Activated CD4-positive, alpha-beta T cell treated with anti-CD3 and anti-CD28 coated beads for 1 hour (primary cell): ENCODE results near the gene TMEM214.

ENCODE experiments used
- DNase-seq: peaks from one replicate; pipeline ENCODE4 v3.0.0-alpha.2; 2020

Gene TMEM214

GRCh38 chr2:27042159-27042661 is 9.4 kb downstream of the TMEM214 start:
- no peak for DNase-seq

- DNase-seq: no peak
Measured at GRCh38 chr2:27042985-27043634, 10.3 kb downstream of the TMEM214 start.

GRCh38 chr2:27049422-27050280 is 16.9 kb downstream of the TMEM214 start:
- peak; percentile 41 for DNase-seq

- DNase-seq: peak; percentile 90
Measured at GRCh38 chr2:27050281-27050995, 17.7 kb downstream of the TMEM214 start.

GRCh38 chr2:27050996-27051901 is 18.5 kb downstream of the TMEM214 start, which contains the start of gene AGBL5:
Gene AGBL5, plus strand, starts transcription at chr2:27051668. Its CDS starts 1,291 bp downstream, at chr2:27052959.
- peak; percentile 95 for DNase-seq

GRCh38 chr2:27051902-27052645 is 19.3 kb downstream of the TMEM214 start:
- no peak for DNase-seq

- DNase-seq: no peak
Measured at GRCh38 chr2:27053321-27053720, 20.6 kb downstream of the TMEM214 start.

GRCh38 chr2:27053776-27054175 is 21.0 kb downstream of the TMEM214 start:
- no peak for DNase-seq

- DNase-seq: no peak
Measured at GRCh38 chr2:27054721-27055120, 22.0 kb downstream of the TMEM214 start.

- DNase-seq: no peak
Measured at GRCh38 chr2:27057184-27057583, 24.4 kb downstream of the TMEM214 start.

GRCh38 chr2:27058210-27058609 is 25.4 kb downstream of the TMEM214 start:
- no peak for DNase-seq

- DNase-seq: no peak
Measured at GRCh38 chr2:27059141-27059820, 26.5 kb downstream of the TMEM214 start.

GRCh38 chr2:27060323-27060722 is 27.6 kb downstream of the TMEM214 start:
- DNase-seq: no peak

GRCh38 chr2:27065128-27065527 is 32.4 kb downstream of the TMEM214 start:
- DNase-seq: no peak

- DNase-seq: no peak
Measured at GRCh38 chr2:27067385-27067784, 34.6 kb downstream of the TMEM214 start.

GRCh38 chr2:27069436-27069835 is 36.7 kb downstream of the TMEM214 start:
- DNase-seq: no peak

GRCh38 chr2:27069961-27070618 is 37.3 kb downstream of the TMEM214 start:
- DNase-seq: no peak

- no peak for DNase-seq
Measured at GRCh38 chr2:27070653-27071276, 38.0 kb downstream of the TMEM214 start.

GRCh38 chr2:27071277-27071989 is 38.7 kb downstream of the TMEM214 start, which contains the start of gene OST4:
Gene OST4, minus strand, starts transcription at chr2:27071654.
- DNase-seq: peak; percentile 80
